GM12878 (cell line): ENCODE data around the gene PAX5. TPM values are rescaled to one million over a fixed set of nuclear protein-coding genes. Genes with fewer than 3 reads are reported as not detected.

Source experiments
- ATAC-seq: fragments of 200-7000 bp; cut with Tn5 transposase; 3 replicates; pipeline ENCODE4 v1.9.1; 2020; ENCODE audit warnings: mild to moderate bottlenecking, moderate library complexity
- BruUV-seq: library from RNA; stranded (reverse); fragments of 400-500 nt; replicated peaks from 2 replicates; lab custom pipeline; 2021; lab: Mats Ljungman, UMichigan
- CTCF ChIA-PET: fragments of 300-600 bp; sonication (Branson Sonifier 250); formaldehyde crosslinking; extraction: SDS; loops from one replicate; lab custom pipeline; 2021; ENCODE audit warnings: inconsistent platforms; lab: Yijun Ruan, JAX
- POLR2A ChIA-PET: fragments of 350-600 bp; formaldehyde crosslinking; extraction: SDS; loops from one replicate; lab custom pipeline; 2021; ENCODE audit warnings: inconsistent platforms; lab: Charles Lee
- RAD21 ChIA-PET: fragments of 300-600 bp; sonication (Branson Sonifier 250); formaldehyde crosslinking; loops from one replicate; lab custom pipeline; 2023; ENCODE audit warnings: antibody characterized with exemption; ENCODE audit not compliant: unreplicated experiment; lab: Charles Lee
- SMC1A ChIA-PET: fragments of 300-600 bp; sonication (Branson Sonifier 250); formaldehyde crosslinking; loops from one replicate; lab custom pipeline; 2023; ENCODE audit not compliant: unreplicated experiment, uncharacterized antibody; lab: Charles Lee
- DNase-seq: peaks from one replicate; pipeline ENCODE4 v3.0.0-alpha.2; 2011; ENCODE audit warnings: low read depth, low spot score
- FAIRE-seq: peaks from 3 replicates; lab custom pipeline; 2011; peaks lifted over from hg19 to GRCh38; lab: Jason Lieb, UNC
- H2AFZ ChIP-seq: 2 replicates; pipeline ENCODE4 v1.6.0; 2011; ENCODE audit warnings: low read depth, low read length, control low read depth; ENCODE audit not compliant: control insufficient read depth
- H3K27ac ChIP-seq: 2 replicates; pipeline ENCODE4 v1.5.1; 2011; ENCODE audit warnings: control low read depth; ENCODE audit not compliant: control insufficient read depth, insufficient read depth
- H3K27me3 ChIP-seq, 2 experiments: replicated peaks in 1 of 2; 2 replicates each; pipeline versions ENCODE4 v1.6.0 to v1.6.1; 2011; ENCODE audit warnings: low read length in 1 of 2; ENCODE audit not compliant: control insufficient read depth in 2 of 2, insufficient read depth in 2 of 2
- H3K36me3 ChIP-seq, 2 experiments: 2 replicates each; pipeline ENCODE4 v1.5.1; 2011; ENCODE audit warnings: low read length in 1 of 2; ENCODE audit not compliant: control insufficient read depth in 2 of 2, insufficient read depth in 2 of 2
- H3K4me1 ChIP-seq: 2 replicates; pipeline ENCODE4 v1.6.1; 2011; ENCODE audit warnings: mild to moderate bottlenecking, low read length, moderate library complexity, mixed read lengths; ENCODE audit not compliant: control insufficient read depth, insufficient read depth
- H3K4me2 ChIP-seq: 2 replicates; pipeline ENCODE4 v1.6.0; 2011; ENCODE audit warnings: control low read depth; ENCODE audit not compliant: control insufficient read depth, insufficient read depth
- H3K4me3 ChIP-seq: fragments of 200-600 bp; sonication (generic); 2 replicates; pipeline ENCODE4 v1.5.1; 2016
- H3K79me2 ChIP-seq: 2 replicates; pipeline ENCODE4 v1.6.0; 2011; ENCODE audit warnings: low read length; ENCODE audit not compliant: control insufficient read depth, insufficient read depth
- H3K9ac ChIP-seq: 2 replicates; pipeline ENCODE4 v1.8.0; 2011; ENCODE audit warnings: low read length, control low read depth, mixed read lengths; ENCODE audit not compliant: control insufficient read depth, insufficient read depth
- H3K9me3 ChIP-seq: replicated peaks from 3 replicates; pipeline ENCODE4 v1.5.1; 2011; ENCODE audit warnings: mild to moderate bottlenecking, low read length; ENCODE audit not compliant: control insufficient read depth, insufficient read depth
- H4K20me1 ChIP-seq: 2 replicates; pipeline ENCODE4 v1.6.0; 2011; ENCODE audit not compliant: control insufficient read depth, insufficient read depth
- ELK1 ChIP-seq: IDR thresholded peaks from 2 replicates; pipeline ENCODE4 v1.6.1; 2012; ENCODE audit warnings: low read depth, low read length, improper control_type of control experiment
- FOS ChIP-seq: IDR thresholded peaks from 3 replicates; pipeline ENCODE4 v1.6.1; 2011; ENCODE audit warnings: borderline replicate concordance; ENCODE audit not compliant: insufficient read length; ENCODE audit errors: extremely low read depth
- FOXM1 ChIP-seq: IDR thresholded peaks from 2 replicates; pipeline ENCODE4 v1.6.1; 2012; ENCODE audit warnings: low read depth, mild to moderate bottlenecking, inconsistent platforms, low read length, moderate library complexity
- HDAC6 ChIP-seq: fragments of 200-600 bp; sonication (generic); IDR thresholded peaks from one replicate; pipeline ENCODE4 v1.8.0; 2017; ENCODE audit warnings: antibody characterized with exemption; ENCODE audit not compliant: unreplicated experiment
- PKNOX1 ChIP-seq: fragments of 450-650 bp; IDR thresholded peaks from 2 replicates; pipeline ENCODE4 v1.6.1; 2016; ENCODE audit warnings: mild to moderate bottlenecking
- PML ChIP-seq: IDR thresholded peaks from 2 replicates; pipeline ENCODE4 v1.6.1; 2012; ENCODE audit warnings: low read length, inconsistent platforms
- POLR2AphosphoS2 ChIP-seq: IDR thresholded peaks from 2 replicates; pipeline ENCODE4 v1.6.1; 2011; ENCODE audit warnings: low read depth, mild to moderate bottlenecking, low read length, improper control_type of control experiment, moderate library complexity
- PRDM15 ChIP-seq: fragments of 450-650 bp; formaldehyde crosslinking; IDR thresholded peaks from 2 replicates; pipeline ENCODE4 v1.4.0; 2020; ENCODE audit warnings: mild to moderate bottlenecking, moderate library complexity
- SP1 ChIP-seq: IDR thresholded peaks from one replicate; pipeline ENCODE4 v1.6.1; 2011; ENCODE audit warnings: low read depth, low read length
- TCF3 ChIP-seq: IDR thresholded peaks from 2 replicates; pipeline ENCODE4 v1.6.1; 2012; ENCODE audit warnings: low read depth, mild to moderate bottlenecking, low read length, borderline replicate concordance; ENCODE audit not compliant: insufficient read depth
- ZNF274 ChIP-seq: IDR thresholded peaks from one replicate; pipeline ENCODE4 v1.8.0; 2011; ENCODE audit not compliant: insufficient read length, insufficient read depth
- ZZZ3 ChIP-seq: IDR thresholded peaks from 2 replicates; pipeline ENCODE4 v1.6.1; 2011; ENCODE audit warnings: low read depth; ENCODE audit not compliant: control insufficient read depth, insufficient read length
- WGBS: methylation state at CpG from one replicate; pipeline ENCODE4 v1.1.6; 2016; ENCODE audit warnings: low lambda C conversion rate; ENCODE audit not compliant: insufficient replicate concordance, insufficient coverage; ENCODE audit errors: missing lambda C conversion rate; 5-methylcytosine and 5-hydroxymethylcytosine counted together
- in situ Hi-C: fragments of 300-500 bp; cut with MboI; formaldehyde crosslinking; loops from 9 replicates; pipeline ENCODE4 v1.14.3; 2018; ENCODE audit warnings: mixed read lengths
- intact Hi-C: fragments of 100-400 bp; cut with micrococcal nuclease; formaldehyde crosslinking; loops from one replicate; pipeline ENCODE4 v1.14.2; 2022; ENCODE audit not compliant: unreplicated experiment
- polyA plus RNA-seq, 11 experiments: library from polyadenylated mRNA; depleted of rRNA in 4 of 11; unstranded in 6 of 11; stranded (reverse) in 5 of 11; fragments of >200 nt; fragmentation: Nextera tagmentation in 4 of 11; fragmentation: Illumina TruSeq in 1 of 11; extraction: Ambion mirVana in 4 of 11; extraction: Trizol in 1 of 11; gene quantifications; 1 replicate in 1 of 11; 2 replicates in 10 of 11; pipeline versions ENCODE4 v1.2.1 to v1.2.3, GENCODE V29; 2011 to 2016; ENCODE audit warnings: inconsistent platforms in 2 of 11, missing spikeins in 2 of 11, low read depth in 1 of 11
- total RNA-seq, 4 experiments: library from RNA; depleted of rRNA in 3 of 4; stranded (reverse); fragments of >200 nt in 3 of 4; fragmentation: Illumina TruSeq in 1 of 4; extraction: Trizol in 1 of 4; gene quantifications; 2 replicates each; pipeline versions ENCODE4 v1.2.1 to v1.2.3, GENCODE V29; 2013 to 2021
- TF ChIP-seq, protein P1 (sequence below): IDR thresholded peaks from 2 replicates; pipeline ENCODE4 v1.6.1; 2011; ENCODE audit warnings: borderline replicate concordance, low read depth, mild to moderate bottlenecking, moderate library complexity, mixed read lengths, low read length; ENCODE audit not compliant: insufficient read depth; ENCODE audit errors: extremely low read length
- TF ChIP-seq, protein P2 (sequence below): fragments of 450-650 bp; formaldehyde crosslinking; IDR thresholded peaks from 2 replicates; pipeline ENCODE4 v1.4.0; 2022; ENCODE audit warnings: mild to moderate bottlenecking, moderate library complexity

Gene PAX5
- total and polyA plus RNA-seq, 10 of the 15 experiments (the other 5 are each of a cell fraction or from before 2014, with no cell fraction given), result 2.2 to 123 (median 31.9) TPM

DNA sequence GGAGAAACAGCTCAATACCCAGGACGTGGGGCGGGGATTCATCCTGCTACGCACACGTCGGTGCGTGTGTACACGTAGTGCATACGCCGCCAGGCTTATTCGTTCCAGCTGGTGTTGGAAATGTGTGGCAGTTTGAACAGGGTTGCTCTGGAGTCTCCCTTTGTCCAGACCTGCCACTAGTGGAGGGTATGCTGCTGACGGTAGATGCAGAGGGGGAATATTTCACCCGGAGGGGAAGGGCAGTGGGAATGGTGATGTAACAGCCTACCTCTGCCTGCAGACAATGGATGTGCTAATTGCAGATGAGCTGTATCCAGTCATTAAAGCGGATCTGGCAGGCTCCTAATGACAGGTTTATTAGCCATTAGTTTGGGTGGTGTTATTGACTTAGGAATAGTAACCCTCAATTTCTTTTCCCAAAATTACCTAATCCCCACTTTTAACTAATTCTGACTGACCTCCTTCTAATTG, 142.7 kb downstream of the PAX5 start:
- H3K27me3 ChIP-seq, result no peaks in the 10 kb centered on the region
- 0 out of 2 replicates have a peak, but pooled peaks cover 2% of the 10 kb centered on the region for H3K4me1 ChIP-seq
- FAIRE-seq (no peak), DNase-seq (no peak), ATAC-seq (no peak)
- peaks cover 12 to 28% of the 10 kb centered on the region in 2 experiments for H3K36me3 ChIP-seq
- H2AFZ ChIP-seq, result no peak overlapping the region
- ChIA-PET POLR2A (no interaction called here), CTCF (no interaction called here), RAD21 (interaction anchor here (0.9 kb wide), 1 partner anchor 18 kb away, joined by 4 read pairs; no protein-coding TSS in a partner anchor), SMC1A (interaction anchor here (1.2 kb wide), 1 partner anchor 18 kb away, joined by 3 read pairs; no protein-coding TSS in a partner anchor)
- intact Hi-C loops (no loop called here), in situ Hi-C loops (no loop called here)
- BruUV-seq, result no TSS peak
- no peak overlapping the region for H3K4me2 ChIP-seq
- no peak overlapping the region for H3K9ac ChIP-seq
- H3K9me3 ChIP-seq, result no peaks in the 10 kb centered on the region
- peaks cover 6% of the 10 kb centered on the region for H3K79me2 ChIP-seq
- H3K4me3 ChIP-seq, result no peak overlapping the region
- peaks cover 2% of the 10 kb centered on the region for H4K20me1 ChIP-seq
- 87% methylated on average over 13 of the region's 13 CpGs for WGBS
- H3K27ac ChIP-seq, result no peak overlapping the region
- TF ChIP-seq POLR2AphosphoS2, result no peak
- TF ChIP-seq PRDM15 (CRISPR knock-in tag), result no peak
- TF ChIP-seq PKNOX1, result no peak
- no peak for TF ChIP-seq TCF3
- TF ChIP-seq SP1, result no peak
- TF ChIP-seq PML, result no peak
- TF ChIP-seq FOXM1, result no peak
- TF ChIP-seq, protein P1, sequence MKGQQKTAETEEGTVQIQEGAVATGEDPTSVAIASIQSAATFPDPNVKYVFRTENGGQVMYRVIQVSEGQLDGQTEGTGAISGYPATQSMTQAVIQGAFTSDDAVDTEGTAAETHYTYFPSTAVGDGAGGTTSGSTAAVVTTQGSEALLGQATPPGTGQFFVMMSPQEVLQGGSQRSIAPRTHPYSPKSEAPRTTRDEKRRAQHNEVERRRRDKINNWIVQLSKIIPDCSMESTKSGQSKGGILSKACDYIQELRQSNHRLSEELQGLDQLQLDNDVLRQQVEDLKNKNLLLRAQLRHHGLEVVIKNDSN, result no peak
- no peak for TF ChIP-seq HDAC6
- no peak for TF ChIP-seq ELK1
- TF ChIP-seq, protein P2, sequence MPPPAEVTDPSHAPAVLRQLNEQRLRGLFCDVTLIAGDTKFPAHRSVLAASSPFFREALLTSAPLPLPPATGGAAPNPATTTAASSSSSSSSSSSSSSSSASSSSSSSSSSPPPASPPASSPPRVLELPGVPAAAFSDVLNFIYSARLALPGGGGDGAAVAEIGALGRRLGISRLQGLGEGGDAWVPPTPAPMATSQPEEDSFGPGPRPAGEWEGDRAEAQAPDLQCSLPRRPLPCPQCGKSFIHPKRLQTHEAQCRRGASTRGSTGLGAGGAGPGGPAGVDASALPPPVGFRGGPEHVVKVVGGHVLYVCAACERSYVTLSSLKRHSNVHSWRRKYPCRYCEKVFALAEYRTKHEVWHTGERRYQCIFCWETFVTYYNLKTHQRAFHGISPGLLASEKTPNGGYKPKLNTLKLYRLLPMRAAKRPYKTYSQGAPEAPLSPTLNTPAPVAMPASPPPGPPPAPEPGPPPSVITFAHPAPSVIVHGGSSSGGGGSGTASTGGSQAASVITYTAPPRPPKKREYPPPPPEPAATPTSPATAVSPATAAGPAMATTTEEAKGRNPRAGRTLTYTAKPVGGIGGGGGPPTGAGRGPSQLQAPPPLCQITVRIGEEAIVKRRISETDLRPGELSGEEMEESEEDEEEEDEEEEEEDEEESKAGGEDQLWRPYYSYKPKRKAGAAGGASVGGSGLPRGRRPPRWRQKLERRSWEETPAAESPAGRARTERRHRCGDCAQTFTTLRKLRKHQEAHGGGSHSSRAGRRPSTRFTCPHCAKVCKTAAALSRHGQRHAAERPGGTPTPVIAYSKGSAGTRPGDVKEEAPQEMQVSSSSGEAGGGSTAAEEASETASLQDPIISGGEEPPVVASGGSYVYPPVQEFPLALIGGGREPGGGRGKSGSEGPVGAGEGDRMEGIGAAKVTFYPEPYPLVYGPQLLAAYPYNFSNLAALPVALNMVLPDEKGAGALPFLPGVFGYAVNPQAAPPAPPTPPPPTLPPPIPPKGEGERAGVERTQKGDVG, result no peak
- no peak for TF ChIP-seq FOS
- TF ChIP-seq ZNF274, result no peak
- no peak for TF ChIP-seq ZZZ3
